H1 (cell line): ENCODE data around the gene RPN2. TPM values are rescaled to one million over a fixed set of nuclear protein-coding genes. Genes with fewer than 3 reads are reported as not detected.
A peak's percentile ranks its signal among the peaks of the same experiment; 100 is the strongest.

Experiments
- CTCF ChIA-PET: fragments of 300-600 bp; sonication (Branson Sonifier 250); formaldehyde crosslinking; loops from one replicate; lab custom pipeline; 2021; ENCODE audit not compliant: partially characterized antibody; lab: Charles Lee
- POLR2A ChIA-PET: fragments of 300-600 bp; sonication (Branson Sonifier 250); formaldehyde crosslinking; loops from one replicate; lab custom pipeline; 2021; ENCODE audit warnings: inconsistent platforms; ENCODE audit not compliant: partially characterized antibody; lab: Charles Lee
- DNase-seq, 2 experiments: peaks; one replicate each; pipeline versions ENCODE4 v3.0.0 to v3.0.0-alpha.2; 2010 to 2022; ENCODE audit warnings: low spot score in 2 of 2, low read depth in 1 of 2, mixed read lengths in 1 of 2
- FAIRE-seq: peaks from 2 replicates; lab custom pipeline; 2011; peaks lifted over from hg19 to GRCh38; lab: Jason Lieb, UNC
- H2AFZ ChIP-seq: 2 replicates; pipeline ENCODE4 v1.8.1; 2012; ENCODE audit warnings: low read length, inconsistent platforms
- H2AK5ac ChIP-seq: 2 replicates; pipeline ENCODE4 v1.6.1; 2013; ENCODE audit warnings: low read depth, low read length
- H2BK120ac ChIP-seq: replicated peaks from 2 replicates; pipeline ENCODE3; 2013; ENCODE audit warnings: low read depth, low read length, inconsistent platforms
- H2BK12ac ChIP-seq: 2 replicates; pipeline ENCODE4 v1.6.1; 2013; ENCODE audit warnings: low read depth, low read length
- H2BK15ac ChIP-seq: 2 replicates; pipeline ENCODE4 v1.6.1; 2013; ENCODE audit warnings: low read length
- H2BK20ac ChIP-seq: 2 replicates; pipeline ENCODE4 v1.6.1; 2013; ENCODE audit warnings: low read length
- H2BK5ac ChIP-seq: 2 replicates; pipeline ENCODE4 v1.6.1; 2013; ENCODE audit warnings: low read depth, low read length
- H3K14ac ChIP-seq: 2 replicates; pipeline ENCODE4 v1.6.1; 2013; ENCODE audit warnings: inconsistent platforms; ENCODE audit not compliant: insufficient read length
- H3K18ac ChIP-seq: 2 replicates; pipeline ENCODE4 v1.6.1; 2013; ENCODE audit warnings: low read length; ENCODE audit errors: extremely low read depth
- H3K23ac ChIP-seq: 2 replicates; pipeline ENCODE4 v1.6.1; 2013; ENCODE audit warnings: inconsistent platforms; ENCODE audit not compliant: insufficient read length
- H3K23me2 ChIP-seq: 2 replicates; pipeline ENCODE4 v1.6.1; 2013; ENCODE audit warnings: low read depth, low read length
- H3K27ac ChIP-seq: 2 replicates; pipeline ENCODE4 v1.6.1; 2011; ENCODE audit warnings: low read depth, low read length, inconsistent platforms
- H3K27me3 ChIP-seq, 4 experiments: replicated peaks in 1 of 4; 1 replicate in 1 of 4; 2 replicates in 3 of 4; pipeline versions ENCODE4 v1.6.1 to v1.8.1; 2011 to 2013; ENCODE audit warnings: low read length in 3 of 4, mild to moderate bottlenecking in 3 of 4, inconsistent platforms in 2 of 4, mixed read lengths in 2 of 4, moderate library complexity in 1 of 4; ENCODE audit not compliant: control insufficient read depth in 3 of 4, insufficient read depth in 3 of 4; ENCODE audit errors: extremely low read depth in 1 of 4
- H3K36me3 ChIP-seq, 4 experiments: 2 replicates each; pipeline versions ENCODE4 v1.6.1 to v1.8.1; 2011 to 2013; ENCODE audit warnings: mild to moderate bottlenecking in 4 of 4, low read length in 3 of 4, moderate library complexity in 2 of 4, control low read depth in 1 of 4, inconsistent platforms in 1 of 4; ENCODE audit not compliant: insufficient read depth in 4 of 4, control insufficient read depth in 2 of 4
- H3K4ac ChIP-seq: replicated peaks from 2 replicates; pipeline ENCODE3; 2013; ENCODE audit warnings: low read length, low read depth, mixed read lengths, inconsistent platforms; ENCODE audit not compliant: insufficient read length
- H3K4me1 ChIP-seq, 4 experiments: replicated peaks in 1 of 4; 1 replicate in 1 of 4; 2 replicates in 3 of 4; pipeline versions ENCODE4 v1.6.1 to v1.8.1; 2011 to 2013; ENCODE audit warnings: low read length in 3 of 4, inconsistent platforms in 2 of 4, mixed read lengths in 1 of 4; ENCODE audit not compliant: insufficient read depth in 4 of 4, control insufficient read depth in 3 of 4
- H3K4me2 ChIP-seq, 2 experiments: 2 replicates each; pipeline versions ENCODE4 v1.6.1 to v1.8.1; 2011 to 2013; ENCODE audit warnings: low read depth in 2 of 2, low read length in 2 of 2, control low read depth in 1 of 2, inconsistent platforms in 1 of 2, mild to moderate bottlenecking in 1 of 2; ENCODE audit not compliant: insufficient read depth in 1 of 2
- H3K4me3 ChIP-seq, 4 experiments: fragments of 200-600, 300-600 bp in 1 of 4; sonication (generic), shearing (Covaris generic), sonication (Bioruptor Twin) in 1 of 4; 2 replicates each; pipeline versions ENCODE4 v1.5.1 to v1.8.1; 2011 to 2016; ENCODE audit warnings: low read length in 4 of 4, low read depth in 3 of 4, control low read depth in 2 of 4, inconsistent platforms in 2 of 4, mild to moderate bottlenecking in 2 of 4, mixed read lengths in 1 of 4, moderate library complexity in 1 of 4; ENCODE audit not compliant: insufficient read depth in 2 of 4; ENCODE audit errors: extremely low read depth in 1 of 4
- H3K56ac ChIP-seq: replicated peaks from 2 replicates; pipeline ENCODE3; 2013; ENCODE audit warnings: low read depth, mild to moderate bottlenecking, mixed read lengths, low read length, inconsistent platforms; ENCODE audit not compliant: insufficient read length
- H3K79me1 ChIP-seq: 2 replicates; pipeline ENCODE4 v1.6.1; 2013; ENCODE audit warnings: low read depth, low read length, control low read depth
- H3K79me2 ChIP-seq, 2 experiments: 2 replicates each; pipeline versions ENCODE4 v1.6.1 to v1.8.1; 2012 to 2013; ENCODE audit warnings: low read length in 2 of 2, mild to moderate bottlenecking in 2 of 2, inconsistent platforms in 1 of 2; ENCODE audit not compliant: insufficient read depth in 2 of 2, control insufficient read depth in 1 of 2
- H3K9ac ChIP-seq, 4 experiments: replicated peaks in 1 of 4; 1 replicate in 1 of 4; 2 replicates in 3 of 4; pipeline versions ENCODE4 v1.6.1 to v1.8.1; 2011 to 2013; ENCODE audit warnings: low read depth in 3 of 4, low read length in 3 of 4, control low read depth in 2 of 4, mild to moderate bottlenecking in 2 of 4, moderate library complexity in 2 of 4, inconsistent platforms in 1 of 4; ENCODE audit errors: extremely low read depth in 1 of 4
- H3K9me3 ChIP-seq, 2 experiments: 2 replicates each; pipeline versions ENCODE4 v1.6.1 to v1.8.1; 2012 to 2013; ENCODE audit warnings: mild to moderate bottlenecking in 2 of 2, moderate library complexity in 2 of 2, control low read depth in 1 of 2, inconsistent platforms in 1 of 2, low read depth in 1 of 2, low read length in 1 of 2, mixed read lengths in 1 of 2; ENCODE audit not compliant: insufficient read depth in 2 of 2
- H4K20me1 ChIP-seq, 2 experiments: replicated peaks in 1 of 2; 2 replicates each; pipeline versions ENCODE3 to v1.8.1; 2011 to 2013; ENCODE audit warnings: inconsistent platforms in 2 of 2, low read length in 2 of 2, mild to moderate bottlenecking in 1 of 2; ENCODE audit not compliant: insufficient read depth in 2 of 2, control insufficient read depth in 1 of 2
- H4K5ac ChIP-seq: 2 replicates; pipeline ENCODE4 v1.6.1; 2013; ENCODE audit warnings: low read length, low read depth, mixed read lengths, inconsistent platforms; ENCODE audit not compliant: insufficient read length
- H4K8ac ChIP-seq: 2 replicates; pipeline ENCODE4 v1.8.0; 2013; ENCODE audit warnings: mild to moderate bottlenecking, moderate library complexity, low read length, inconsistent platforms; ENCODE audit not compliant: insufficient read depth; ENCODE audit errors: extremely low read depth
- H4K91ac ChIP-seq: replicated peaks from 2 replicates; pipeline ENCODE3; 2013; ENCODE audit warnings: low read length, mixed read lengths, inconsistent platforms; ENCODE audit not compliant: insufficient read length
- BCL11A ChIP-seq, 2 experiments: IDR thresholded peaks; one replicate each; pipeline ENCODE4 v1.6.1; 2011; ENCODE audit warnings: low read depth in 2 of 2, low read length in 2 of 2, mild to moderate bottlenecking in 2 of 2
- CBX8 ChIP-seq: fragments of 300-800, 300-1000 bp; sonication (generic); IDR thresholded peaks from 2 replicates; pipeline ENCODE4 v1.7.1; 2016; ENCODE audit warnings: low read depth, low read length, borderline replicate concordance
- EZH2 ChIP-seq: fragments of 200-600 bp; sonication (generic); IDR thresholded peaks from 2 replicates; pipeline ENCODE4 v1.7.1; 2012; ENCODE audit warnings: low read depth, mild to moderate bottlenecking, moderate library complexity, low read length, inconsistent platforms; ENCODE audit not compliant: severe bottlenecking
- MAFK ChIP-seq: IDR thresholded peaks from 2 replicates; pipeline ENCODE4 v1.6.1; 2012; ENCODE audit warnings: low read depth, mild to moderate bottlenecking, improper control_type of control experiment, low read length
- POU5F1 ChIP-seq: IDR thresholded peaks from 2 replicates; pipeline ENCODE4 v1.6.1; 2011; ENCODE audit warnings: low read depth, mild to moderate bottlenecking, low read length, moderate library complexity
- RNF2 ChIP-seq: fragments of 200-900, 300-1000 bp; sonication (generic); IDR thresholded peaks from 2 replicates; pipeline ENCODE4 v1.7.1; 2016; ENCODE audit warnings: borderline replicate concordance, low read depth, mild to moderate bottlenecking, antibody characterized with exemption, low read length; ENCODE audit not compliant: poor library complexity, severe bottlenecking; ENCODE audit errors: missing control alignments
- WGBS, 2 experiments: shearing (Covaris generic) in 1 of 2; methylation state at CpG; one replicate each; pipeline versions ENCODE4 v1.1.6 to v1.1.7; 2013 to 2015; ENCODE audit warnings: low lambda C conversion rate in 2 of 2, mixed read lengths in 2 of 2, inconsistent platforms in 1 of 2, low coverage in 1 of 2, missing lambda C conversion rate in 1 of 2; ENCODE audit not compliant: insufficient replicate concordance in 2 of 2, insufficient coverage in 1 of 2, insufficient read length in 1 of 2; ENCODE audit errors: extremely low coverage in 1 of 2, missing lambda C conversion rate in 1 of 2; 5-methylcytosine and 5-hydroxymethylcytosine counted together
- polyA plus RNA-seq, 7 experiments: library from polyadenylated mRNA; depleted of rRNA in 3 of 7; stranded (reverse) in 5 of 7; unstranded in 2 of 7; fragments of >200 nt in 5 of 7; fragments of 200-250 nt in 2 of 7; gene quantifications; 1 replicate in 5 of 7; 2 replicates in 1 of 7; 4 replicates in 1 of 7; pipeline versions ENCODE4 v1.2.1 to v1.2.3, GENCODE V29; 2011 to 2013; ENCODE audit warnings: missing spikeins in 2 of 7, mixed read lengths in 2 of 7
- total RNA-seq: library from RNA; stranded (reverse); fragmentation: NEBNext Ultra II Directional; extraction: Animal tissue kit (Norgen Biotek cat#: 25700); gene quantifications from 2 replicates; pipeline ENCODE4 v1.2.1, GENCODE V29; 2021
- TF ChIP-seq, protein P1 (sequence below): IDR thresholded peaks from 2 replicates; pipeline ENCODE4 v1.6.1; 2012; ENCODE audit warnings: inconsistent platforms

RPN2 gene
- total and polyA plus RNA-seq, 2 of the 8 experiments (the other 6 are each of a cell fraction or from before 2014, with no cell fraction given): 236 to 379 TPM

DNA sequence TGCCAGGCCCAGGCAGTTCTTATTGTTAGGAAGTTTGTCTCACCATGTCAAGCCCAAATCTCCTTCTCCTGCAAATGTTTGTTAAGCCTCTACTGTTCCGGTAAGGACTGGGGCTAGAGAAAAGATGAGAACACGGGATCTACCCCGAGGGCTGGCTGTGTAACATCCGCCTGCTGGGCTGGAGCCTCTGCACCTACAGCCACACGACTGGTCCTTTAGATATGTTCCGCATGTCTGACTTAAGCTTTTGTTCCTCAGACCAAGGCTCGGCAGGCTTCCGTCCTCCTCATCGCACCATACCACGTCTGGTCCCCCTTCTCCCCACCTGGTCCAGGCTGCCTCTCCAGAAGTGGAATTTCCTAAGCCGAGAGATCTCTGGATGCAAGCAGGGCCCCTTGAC, 79.9 kb downstream of the RPN2 start:
- no peak overlapping the region for H3K14ac ChIP-seq
- no peaks in the 10 kb centered on the region for H3K23me2 ChIP-seq
- no peak overlapping the region for H2BK5ac ChIP-seq
- peak overlapping the region; percentile 10 for H4K91ac ChIP-seq
- 0 out of 2 replicates have a peak overlapping the region, but pooled peaks have one; percentile 33 for H2AFZ ChIP-seq
- no peaks in the 10 kb centered on the region for H3K79me2 ChIP-seq
- H4K5ac ChIP-seq: no peak overlapping the region
- TF ChIP-seq CBX8: no peak
- TF ChIP-seq MAFK: no peak
- TF ChIP-seq EZH2: no peak
- no peak for TF ChIP-seq BCL11A (IDR thresholded peaks at IDR 0.05; ENCODE audit: low read depth in 2 of 2, low read length in 2 of 2)
- no peak for TF ChIP-seq POU5F1
- no peak for TF ChIP-seq RNF2
- TF ChIP-seq, protein P1, sequence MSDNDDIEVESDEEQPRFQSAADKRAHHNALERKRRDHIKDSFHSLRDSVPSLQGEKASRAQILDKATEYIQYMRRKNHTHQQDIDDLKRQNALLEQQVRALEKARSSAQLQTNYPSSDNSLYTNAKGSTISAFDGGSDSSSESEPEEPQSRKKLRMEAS: no peak
- H2BK120ac ChIP-seq: peak overlapping the region; percentile 8
- no peak overlapping the region; the same call in 1 of the 2 replicates for H2BK15ac ChIP-seq
- no peak overlapping the region for H3K56ac ChIP-seq
- H2BK20ac ChIP-seq: 0 out of 2 replicates have a peak overlapping the region, but pooled peaks have one; percentile 3
- DNase-seq (no peak), FAIRE-seq (no peak)
- ChIA-PET POLR2A (interaction anchor here (1.3 to 2.2 kb wide), 4 partner anchors 9 to 268 kb away, joined by 3 to 15 read pairs (median 8); partner anchors contain the start of genes BLCAP and RPN2), CTCF (interaction anchor here (1.0 to 1.5 kb wide), 6 partner anchors 10 to 137 kb away, joined by 3 to 5 read pairs (median 4); no protein-coding TSS in a partner anchor)
- H2AK5ac ChIP-seq: no peak overlapping the region
- peak overlapping the region; percentile 25; the same call in 1 of the 2 replicates for H3K18ac ChIP-seq
- H3K27me3 ChIP-seq: no peaks in the 10 kb centered on the region
- H4K20me1 ChIP-seq: no peaks in the 10 kb centered on the region
- H3K4ac ChIP-seq: no peak overlapping the region
- H3K27ac ChIP-seq: no peak overlapping the region
- peaks cover 0 to 5% of the 10 kb centered on the region in 2 experiments; a peak in 2 of 4 replicates for H3K9me3 ChIP-seq
- H3K79me1 ChIP-seq: no peaks in the 10 kb centered on the region
- H3K9ac ChIP-seq: no peak overlapping the region
- H2BK12ac ChIP-seq: no peak overlapping the region
- H3K4me3 ChIP-seq: no peak overlapping the region
- H4K8ac ChIP-seq: no peak overlapping the region
- WGBS, 2 experiments: 77% methylated on average over 11 of the region's 11 CpGs; no CpG with 5 or more reads in 1 of the 2 experiments
- H3K23ac ChIP-seq: no peak overlapping the region
- no peaks in the 10 kb centered on the region for H3K36me3 ChIP-seq
- H3K4me2 ChIP-seq: no peak overlapping the region
- H3K4me1 ChIP-seq: peaks cover 0 to 15% (median 6%) of the 10 kb centered on the region in 4 experiments; a peak in 6 of 7 replicates
